Measurements from ENCODE around the gene AFM. TPM values are rescaled to one million over a fixed set of nuclear protein-coding genes. Genes with fewer than 3 reads are reported as not detected.

Gene AFM
- total RNA-seq, 1 experiment from 2014 or later, result not detected

- no TSS peak for BruUV-seq (replicated peaks)
Observed at GRCh38 chr4:73533515-73534422, 52.2 kb downstream of the AFM start.

More at GRCh38 chr4:73533515-73534422, 52.2 kb downstream of the AFM start:
- CTCF ChIA-PET, result no interaction called here
- H3K79me2 ChIP-seq (ENCODE audit: insufficient read depth, low read length), result no peaks in the 10 kb centered on the region
- DNase-seq (ENCODE audit: low read depth, low spot score) (no peak), ATAC-seq (no peak)
- no peaks in the 10 kb centered on the region for H3K27me3 ChIP-seq (ENCODE audit: insufficient read depth, low read length)
- no peaks in the 10 kb centered on the region for H3K36me3 ChIP-seq (ENCODE audit: control insufficient read depth in 1 of 2, insufficient read depth in 2 of 2, low read length in 2 of 2)
- no peaks in the 10 kb centered on the region for H3K9me3 ChIP-seq (ENCODE audit: control insufficient read depth in 1 of 2, insufficient read depth in 1 of 2, low read depth in 1 of 2, low read length in 2 of 2)
- no peak overlapping the region for H3K27ac ChIP-seq (ENCODE audit: low read depth, low read length)
- H2AFZ ChIP-seq (ENCODE audit: low read depth, low read length, poor library complexity, severe bottlenecking), result peak overlapping the region; percentile 31
- H3K4me2 ChIP-seq (ENCODE audit: low read length), result no peak overlapping the region
- no peaks in the 10 kb centered on the region for H4K20me1 ChIP-seq (ENCODE audit: insufficient read depth)
- RAD21 ChIA-PET (ENCODE audit: low non-redundant PET in 1 of 2, low total read pairs in 2 of 2, uncharacterized antibody in 2 of 2, unreplicated experiment in 2 of 2), result no interaction called here
- no peaks in the 10 kb centered on the region for H3K9me2 ChIP-seq (ENCODE audit: insufficient read depth)
- H3K4me3 ChIP-seq (replicated peaks in 1 of 2; ENCODE audit: low read depth in 1 of 2, low read length in 2 of 2), result no peak overlapping the region
- POLR2A ChIA-PET, result no interaction called here
- no peaks in the 10 kb centered on the region for H3K4me1 ChIP-seq (ENCODE audit: control insufficient read depth in 1 of 2, insufficient read depth in 2 of 2, low read length in 2 of 2)
- TF ChIP-seq EZH2phosphoT487 (IDR thresholded peaks at IDR 0.05; ENCODE audit: borderline replicate concordance) (no peak), POLR2A (IDR thresholded peaks at IDR 0.05; ENCODE audit: borderline replicate concordance, extremely low read depth, insufficient read depth, insufficient read length) (no peak), CBX3 (IDR thresholded peaks at IDR 0.05; ENCODE audit: low read depth) (no peak), POLR2AphosphoS5 (IDR thresholded peaks at IDR 0.05; ENCODE audit: low read depth, low read length) (no peak), ZBTB33 (IDR thresholded peaks at IDR 0.05; ENCODE audit: extremely low read depth, insufficient replicate concordance, low read length) (no peak), TCF7L2 (IDR thresholded peaks at IDR 0.05; ENCODE audit: borderline replicate concordance, extremely low read depth, insufficient read depth, insufficient read length) (no peak), EGR1 (IDR thresholded peaks at IDR 0.05; ENCODE audit: low read depth) (no peak), CEBPB (IDR thresholded peaks at IDR 0.05; ENCODE audit: low read depth) (no peak), ZNF274 (IDR thresholded peaks at IDR 0.05; ENCODE audit: low read depth, low read length) (no peak), CTCF (IDR thresholded peaks at IDR 0.05 in 2 of 3, conservative IDR thresholded peaks at IDR 0.05 in 1 of 3; ENCODE audit: borderline replicate concordance in 1 of 3, insufficient read depth in 1 of 3, low read depth in 2 of 3, low read length in 2 of 3) (no peak), YY1 (IDR thresholded peaks at IDR 0.05; ENCODE audit: extremely low read depth, insufficient replicate concordance, low read depth, low read length) (no peak), EZH2 (IDR thresholded peaks at IDR 0.05) (no peak), SIN3A (IDR thresholded peaks at IDR 0.05; ENCODE audit: low read depth) (no peak), RAD21 (IDR thresholded peaks at IDR 0.05; ENCODE audit: low read depth) (no peak), SP1 (IDR thresholded peaks at IDR 0.05; ENCODE audit: low read depth) (no peak), REST (IDR thresholded peaks at IDR 0.05; ENCODE audit: low read depth) (no peak), JUND (IDR thresholded peaks at IDR 0.05) (no peak)
- no peak overlapping the region for H3K9ac ChIP-seq (ENCODE audit: low read length)
- intact Hi-C loops (cut with micrococcal nuclease), result no loop called here

Data from HCT116 (cell line).